ENCODE results near the gene G6PD. TPM values are rescaled to one million over a fixed set of nuclear protein-coding genes. Genes with fewer than 3 reads are reported as not detected.

G6PD gene
- total and polyA plus RNA-seq, 10 of the 15 experiments (the other 5 are each of a cell fraction or from before 2014, with no cell fraction given): 1.6 to 62.5 (median 28.4) TPM

- Histone ChIP-seq H3K79me2 (ENCODE audit: control insufficient read depth, insufficient read depth, low read length) (no peaks in the 10 kb centered on the region; the same call in none of the 2 replicates), H2AFZ (ENCODE audit: control insufficient read depth, low read depth, low read length) (no peak overlapping the region), H3K27ac (ENCODE audit: control insufficient read depth, insufficient read depth) (no peak overlapping the region), H4K20me1 (ENCODE audit: control insufficient read depth, insufficient read depth) (no peaks in the 10 kb centered on the region), H3K4me3 (no peak overlapping the region), H3K4me1 (ENCODE audit: control insufficient read depth, insufficient read depth, low read length) (no peaks in the 10 kb centered on the region), H3K27me3 (replicated peaks in 1 of 2; ENCODE audit: control insufficient read depth in 2 of 2, insufficient read depth in 2 of 2, low read length in 1 of 2) (no peaks in the 10 kb centered on the region), H3K9ac (ENCODE audit: control insufficient read depth, insufficient read depth, low read length) (no peak overlapping the region), H3K36me3 (ENCODE audit: control insufficient read depth in 2 of 2, insufficient read depth in 2 of 2, low read length in 1 of 2) (no peaks in the 10 kb centered on the region), H3K4me2 (ENCODE audit: control insufficient read depth, insufficient read depth) (no peak overlapping the region), H3K9me3 (replicated peaks; ENCODE audit: control insufficient read depth, insufficient read depth, low read length) (no peaks in the 10 kb centered on the region; the same call in 2 of the 3 replicates)
- ChIA-PET SMC1A (ENCODE audit: uncharacterized antibody, unreplicated experiment) (interaction anchor here (1.1 kb wide), 1 partner anchor 13 kb away, joined by 3 read pairs; no protein-coding TSS in a partner anchor), RAD21 (ENCODE audit: unreplicated experiment) (no interaction called here), POLR2A (no interaction called here), CTCF (no interaction called here)
- intact Hi-C loops (cut with micrococcal nuclease; ENCODE audit: unreplicated experiment) (no loop called here), in situ Hi-C loops (cut with MboI) (no loop called here)
- TF ChIP-seq NKRF (conservative IDR thresholded peaks at IDR 0.05) (no peak), BMI1 (IDR thresholded peaks at IDR 0.05; ENCODE audit: borderline replicate concordance) (no peak)
- FAIRE-seq: no peak
- DNase-seq (ENCODE audit: low read depth, low spot score): no peak
- BruUV-seq (replicated peaks): no TSS peak
- no peak for ATAC-seq
- WGBS (ENCODE audit: insufficient coverage, insufficient replicate concordance, low lambda C conversion rate, missing lambda C conversion rate): 49% methylated on average over 2 of the region's 2 CpGs
These were observed 32.9 kb downstream of the G6PD start for GRCh38 chrX:154513716-154514115.

- ATAC-seq (no peak), FAIRE-seq (no peak), DNase-seq (ENCODE audit: low read depth, low spot score) (no peak)
- H3K4me1 ChIP-seq (ENCODE audit: control insufficient read depth, insufficient read depth, low read length): no peaks in the 10 kb centered on the region
- SMC1A ChIA-PET (ENCODE audit: uncharacterized antibody, unreplicated experiment): interaction anchor here (1.1 kb wide), 1 partner anchor 14 kb away, joined by 3 read pairs; no protein-coding TSS in a partner anchor
- H2AFZ ChIP-seq (ENCODE audit: control insufficient read depth, low read depth, low read length): no peak overlapping the region
- RAD21 ChIA-PET (ENCODE audit: unreplicated experiment): no interaction called here
- no peaks in the 10 kb centered on the region for H3K27me3 ChIP-seq (replicated peaks in 1 of 2; ENCODE audit: control insufficient read depth in 2 of 2, insufficient read depth in 2 of 2, low read length in 1 of 2)
- 78% methylated on average over 16 of the region's 16 CpGs for WGBS (ENCODE audit: insufficient coverage, insufficient replicate concordance, low lambda C conversion rate, missing lambda C conversion rate)
- no peaks in the 10 kb centered on the region for H3K36me3 ChIP-seq (ENCODE audit: control insufficient read depth in 2 of 2, insufficient read depth in 2 of 2, low read length in 1 of 2)
- no peak overlapping the region for H3K9ac ChIP-seq (ENCODE audit: control insufficient read depth, insufficient read depth, low read length)
- H3K27ac ChIP-seq (ENCODE audit: control insufficient read depth, insufficient read depth): no peak overlapping the region
- POLR2A ChIA-PET: no interaction called here
- CTCF ChIA-PET: no interaction called here
- H4K20me1 ChIP-seq (ENCODE audit: control insufficient read depth, insufficient read depth): no peaks in the 10 kb centered on the region
- TF ChIP-seq NFIC (IDR thresholded peaks at IDR 0.05; ENCODE audit: low read depth, low read length) (no peak), NR2C2 (IDR thresholded peaks at IDR 0.05; ENCODE audit: borderline replicate concordance, control insufficient read depth, insufficient read length, low read depth) (no peak)
- no peaks in the 10 kb centered on the region; the same call in none of the 2 replicates for H3K79me2 ChIP-seq (ENCODE audit: control insufficient read depth, insufficient read depth, low read length)
- no peaks in the 10 kb centered on the region; the same call in 2 of the 3 replicates for H3K9me3 ChIP-seq (replicated peaks; ENCODE audit: control insufficient read depth, insufficient read depth, low read length)
- intact Hi-C loops (cut with micrococcal nuclease; ENCODE audit: unreplicated experiment) (no loop called here), in situ Hi-C loops (cut with MboI) (no loop called here)
- H3K4me2 ChIP-seq (ENCODE audit: control insufficient read depth, insufficient read depth): no peak overlapping the region
- no peak overlapping the region for H3K4me3 ChIP-seq
- BruUV-seq (replicated peaks): no TSS peak
These were observed 33.6 kb downstream of the G6PD start for GRCh38 chrX:154512879-154513553.
